LNCaP clone FGC (cell line): ENCODE results near the gene BLZF1.

Experiments
- DNase-seq: peaks from one replicate; pipeline ENCODE4 v3.0.0-alpha.2; 2011; ENCODE audit warnings: low read depth
- H3K4me3 ChIP-seq: 2 replicates; pipeline ENCODE4 v1.5.1; 2011; ENCODE audit warnings: mild to moderate bottlenecking, low read depth, low read length, control low read depth
- CTCF ChIP-seq: IDR thresholded peaks from 2 replicates; pipeline ENCODE4 v1.5.1; 2012; ENCODE audit warnings: mild to moderate bottlenecking; ENCODE audit not compliant: control insufficient read depth, insufficient read depth; ENCODE audit errors: extremely low read depth

BLZF1 gene

GRCh38 chr1:169361281-169361680 is 6.7 kb upstream of the BLZF1 start:
- TF ChIP-seq CTCF, result no peak
- H3K4me3 ChIP-seq, result no peak overlapping the region
- DNase-seq, result no peak

GRCh38 chr1:169363046-169363730 is 4.8 kb upstream of the BLZF1 start:
- no peak for DNase-seq
- no peak overlapping the region for H3K4me3 ChIP-seq
- TF ChIP-seq CTCF, result no peak

- H3K4me3 ChIP-seq, result no peak overlapping the region
- TF ChIP-seq CTCF, result no peak
- no peak for DNase-seq
Measured at GRCh38 chr1:169364948-169365347, 3.0 kb upstream of the BLZF1 start.

DNA sequence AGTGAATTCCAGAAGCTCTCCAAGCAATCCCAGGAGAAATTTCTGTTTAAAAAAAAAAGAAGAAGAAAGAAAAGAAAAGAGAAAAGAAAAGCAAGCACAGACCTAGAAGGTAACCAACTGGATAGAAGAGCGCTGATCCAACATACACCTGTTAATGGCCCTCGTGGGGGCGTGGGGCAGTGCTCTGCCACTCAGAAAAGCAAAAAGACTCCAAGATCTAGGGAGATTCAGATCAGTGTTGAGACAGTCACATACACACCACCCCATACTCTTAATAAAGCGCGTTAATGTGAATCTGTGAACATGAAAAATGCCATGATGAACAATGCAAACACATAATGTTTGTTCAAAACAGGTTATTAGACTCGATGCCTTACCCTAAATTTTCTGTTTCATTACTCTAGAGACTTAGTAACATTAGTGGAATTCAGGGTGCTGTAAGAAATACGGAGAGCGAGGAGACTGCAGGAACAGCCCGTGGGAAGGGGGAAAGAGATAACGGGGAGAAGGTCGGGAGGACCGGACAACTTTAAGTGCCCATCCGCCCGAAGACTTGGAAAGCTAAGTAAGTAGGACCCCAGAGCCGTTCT is 804 bp upstream of the BLZF1 start:
- peak overlapping the region; percentile 77 for H3K4me3 ChIP-seq
- no peak for TF ChIP-seq CTCF
- no peak for DNase-seq

- peak; percentile 3 for DNase-seq
- H3K4me3 ChIP-seq, result peak overlapping the region; percentile 77
- no peak for TF ChIP-seq CTCF
Measured at GRCh38 chr1:169368406-169368769, 393 bp downstream of the BLZF1 start.

DNA sequence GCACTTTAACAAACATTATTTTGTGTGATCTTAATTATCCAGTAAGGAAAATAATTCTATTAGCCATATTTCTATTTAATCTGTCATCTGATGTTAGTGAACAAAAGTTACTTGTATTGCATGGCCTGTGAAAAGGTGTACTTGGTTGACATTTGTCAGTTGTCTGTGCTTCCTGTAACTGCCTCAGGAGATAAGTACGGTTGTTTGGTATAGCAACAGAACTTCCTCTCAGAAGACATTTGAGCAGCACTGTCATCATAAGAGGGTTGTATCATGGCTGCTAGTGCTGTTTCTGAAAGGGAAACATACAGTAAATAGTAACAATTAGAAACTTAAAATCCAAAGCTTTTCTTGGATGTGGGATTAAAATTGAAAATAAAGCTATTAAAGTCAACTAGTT is 3.4 kb downstream of the BLZF1 start:
- TF ChIP-seq CTCF, result no peak
- H3K4me3 ChIP-seq, result no peak overlapping the region
- no peak for DNase-seq

GRCh38 chr1:169381162-169381561 is 13.2 kb downstream of the BLZF1 start:
- no peak overlapping the region for H3K4me3 ChIP-seq
- TF ChIP-seq CTCF, result no peak
- no peak for DNase-seq
